ENCODE results near the gene DAZAP2.

DAZAP2 gene

GRCh38 chr12:51238510-51239334, at the start of gene DAZAP2:
TSS of gene DAZAP2 (plus strand) at chr12:51238826. CDS start at chr12:51238908, 82 bp downstream.
- peak; percentile 96 to 98 (median 98) for DNase-seq

- DNase-seq: no peak
Measured at GRCh38 chr12:51189790-51190355, 48.8 kb upstream of the DAZAP2 start.

- DNase-seq: no peak
Measured at GRCh38 chr12:51190820-51191219, 47.8 kb upstream of the DAZAP2 start.

- no peak for DNase-seq
Measured at GRCh38 chr12:51191516-51192283, 46.9 kb upstream of the DAZAP2 start.

GRCh38 chr12:51192284-51192671, 46.3 kb upstream of the DAZAP2 start:
- DNase-seq: no peak

- no peak for DNase-seq
Measured at GRCh38 chr12:51195841-51196240, 42.8 kb upstream of the DAZAP2 start.

GRCh38 chr12:51196547-51196946, 42.1 kb upstream of the DAZAP2 start:
- DNase-seq: no peak

- DNase-seq: no peak
Measured at GRCh38 chr12:51197736-51198567, 40.7 kb upstream of the DAZAP2 start.

- DNase-seq: no peak
Measured at GRCh38 chr12:51198568-51199365, 39.9 kb upstream of the DAZAP2 start.

- no peak for DNase-seq
Measured at GRCh38 chr12:51199366-51199945, 39.2 kb upstream of the DAZAP2 start.

- no peak for DNase-seq
Measured at GRCh38 chr12:51200156-51200555, 38.5 kb upstream of the DAZAP2 start.

GRCh38 chr12:51200806-51201205, 37.8 kb upstream of the DAZAP2 start:
- no peak for DNase-seq

GRCh38 chr12:51202718-51203117, 35.9 kb upstream of the DAZAP2 start:
- DNase-seq: peak in 1 of 3 experiments; percentile 8

GRCh38 chr12:51205350-51205749, 33.3 kb upstream of the DAZAP2 start:
- no peak for DNase-seq

GRCh38 chr12:51208016-51208660, 30.5 kb upstream of the DAZAP2 start:
- DNase-seq: no peak

GRCh38 chr12:51209259-51209658, 29.4 kb upstream of the DAZAP2 start:
- DNase-seq: no peak

GRCh38 chr12:51210690-51211395, 27.8 kb upstream of the DAZAP2 start:
- DNase-seq: no peak

GRCh38 chr12:51214895-51215294, 23.7 kb upstream of the DAZAP2 start:
- no peak for DNase-seq

- DNase-seq: no peak
Measured at GRCh38 chr12:51216642-51217041, 22.0 kb upstream of the DAZAP2 start.

All from NCI-H1417 (cell line).